Iris pigment epithelial cell (primary cell): Measurements from ENCODE around the gene CD200R1L.

Source experiments
- DNase-seq: peaks from one replicate; pipeline ENCODE4 v3.0.0-alpha.2; 2011; ENCODE audit warnings: low read depth

CD200R1L gene

DNA sequence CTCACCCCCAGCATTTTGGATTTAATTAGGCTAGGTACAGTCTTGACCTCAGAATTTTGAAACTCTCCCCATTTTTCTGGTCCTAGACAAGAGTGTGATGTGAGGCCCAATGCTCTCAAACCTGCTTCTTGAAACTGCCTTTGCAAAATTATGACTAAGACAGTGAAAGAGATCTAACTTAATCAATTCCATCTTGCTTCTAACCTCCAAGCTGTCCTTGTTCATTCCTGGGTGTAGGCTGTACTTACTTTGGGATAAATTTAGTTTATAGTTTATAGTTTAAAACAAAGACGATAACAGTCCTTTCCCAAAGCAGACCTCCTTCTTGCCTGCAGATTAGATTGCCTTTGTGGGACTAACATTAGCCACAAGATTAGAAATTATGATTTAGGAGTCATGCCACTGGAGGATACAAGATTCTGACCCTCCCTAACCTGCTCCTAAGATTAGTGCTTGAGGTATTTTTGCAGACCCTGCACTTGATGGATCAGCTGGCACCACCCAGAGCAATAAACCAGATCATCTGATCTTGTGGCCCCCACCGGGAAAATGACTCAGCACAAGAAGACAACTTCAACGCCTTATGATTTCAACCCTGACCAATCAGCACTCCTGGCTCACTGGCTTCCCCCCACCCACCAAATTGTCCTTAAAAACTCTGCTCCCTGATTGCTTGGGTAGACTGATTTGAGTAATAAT, 59.6 kb downstream of the CD200R1L start:
- no peak for DNase-seq

DNA sequence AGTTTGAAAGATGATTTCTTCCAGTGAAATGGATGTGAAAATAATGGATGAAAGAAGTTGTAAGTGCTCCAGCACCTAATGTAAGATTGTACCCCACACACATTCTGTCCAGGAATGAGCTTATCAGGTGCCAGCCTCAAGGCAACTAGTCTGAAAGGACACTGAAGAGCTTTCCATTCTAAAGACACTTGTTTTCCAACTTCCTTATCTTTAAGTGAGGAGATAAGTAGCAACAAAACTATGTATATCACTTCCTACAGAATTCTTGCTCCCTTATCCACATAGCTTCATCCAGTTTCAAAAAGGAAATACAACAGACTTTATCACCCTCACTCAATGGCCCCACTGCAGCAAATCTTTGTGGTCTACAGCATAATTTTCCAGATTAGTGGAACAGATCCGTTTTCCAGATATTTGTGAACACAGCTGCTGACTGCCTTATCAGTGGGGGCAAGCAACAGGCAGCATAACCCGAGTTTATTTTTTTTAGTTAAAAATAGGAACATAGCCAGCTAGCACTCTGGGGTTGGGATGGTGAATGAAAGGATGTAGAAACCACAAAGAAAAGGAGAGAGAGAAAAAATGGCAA, 60.6 kb downstream of the CD200R1L start:
- peak; percentile 55 for DNase-seq

DNA sequence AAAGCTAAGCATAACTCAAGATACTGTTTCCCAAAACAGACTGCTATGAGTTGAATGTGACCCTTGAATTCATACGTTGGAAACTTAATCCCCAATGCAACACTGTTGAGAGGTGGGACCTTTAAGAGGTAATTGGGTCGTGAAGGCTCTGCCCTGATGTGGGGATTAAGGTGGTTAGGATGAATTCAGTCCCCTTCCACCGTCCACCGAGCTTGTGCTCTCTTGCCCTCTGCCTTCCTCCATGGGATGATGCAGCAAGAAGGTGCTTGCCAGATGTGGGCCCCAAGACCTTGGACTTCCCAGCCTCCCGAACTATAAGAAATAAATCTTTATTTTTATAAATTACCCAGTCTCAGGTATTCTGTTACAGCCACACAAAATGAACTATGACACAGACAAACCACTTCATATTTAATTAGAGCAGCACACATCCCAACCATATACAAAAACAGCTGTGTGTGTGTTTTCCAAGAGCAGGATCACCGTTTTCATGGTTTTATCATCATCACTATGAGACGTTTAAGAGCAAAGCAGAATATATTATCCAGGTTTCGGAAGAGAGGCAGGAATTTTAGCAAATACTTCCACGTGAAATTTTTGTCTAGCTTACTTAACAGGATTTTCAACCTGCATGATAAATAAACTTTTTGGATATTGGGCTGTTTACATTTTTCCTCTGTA, 61.2 kb downstream of the CD200R1L start:
- DNase-seq, result no peak

DNA sequence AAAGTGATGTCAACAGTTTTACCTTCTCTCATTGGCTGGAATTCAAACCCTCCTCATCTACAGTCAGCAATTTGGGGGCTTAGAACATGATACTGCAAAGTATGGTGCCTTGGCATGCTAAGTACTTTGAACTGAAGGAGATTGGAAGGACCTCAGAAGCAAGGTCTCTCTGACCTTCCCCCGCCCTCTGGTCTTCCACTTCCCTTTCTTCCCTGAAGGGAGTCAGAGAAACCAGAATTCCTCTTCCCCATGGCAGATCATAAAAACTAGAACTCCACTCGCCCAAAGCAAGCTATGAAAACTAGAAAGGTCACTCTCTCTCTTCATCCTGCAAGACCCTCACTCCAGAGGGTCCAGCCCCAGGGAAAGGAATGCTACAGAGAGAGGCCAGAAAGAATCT, 64.2 kb downstream of the CD200R1L start:
- DNase-seq, result no peak

DNA sequence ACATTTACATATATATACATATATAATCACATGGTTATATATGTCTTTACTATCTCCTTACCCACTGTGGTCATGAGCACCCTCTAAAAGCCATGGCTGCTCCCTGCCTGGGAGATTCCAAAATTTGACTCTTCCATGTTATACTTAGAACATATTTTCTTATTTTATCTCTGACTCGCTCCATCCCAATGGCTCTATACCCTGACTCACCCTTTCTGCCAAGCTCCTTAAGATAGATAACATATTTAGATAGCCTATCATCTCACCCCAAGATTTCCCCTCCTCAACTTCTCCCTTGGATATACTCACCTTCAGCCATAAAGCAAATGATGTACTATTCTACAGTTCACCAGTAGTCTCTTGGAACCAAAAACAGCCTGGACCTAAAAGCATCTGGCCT, 65.1 kb downstream of the CD200R1L start:
- no peak for DNase-seq

DNA sequence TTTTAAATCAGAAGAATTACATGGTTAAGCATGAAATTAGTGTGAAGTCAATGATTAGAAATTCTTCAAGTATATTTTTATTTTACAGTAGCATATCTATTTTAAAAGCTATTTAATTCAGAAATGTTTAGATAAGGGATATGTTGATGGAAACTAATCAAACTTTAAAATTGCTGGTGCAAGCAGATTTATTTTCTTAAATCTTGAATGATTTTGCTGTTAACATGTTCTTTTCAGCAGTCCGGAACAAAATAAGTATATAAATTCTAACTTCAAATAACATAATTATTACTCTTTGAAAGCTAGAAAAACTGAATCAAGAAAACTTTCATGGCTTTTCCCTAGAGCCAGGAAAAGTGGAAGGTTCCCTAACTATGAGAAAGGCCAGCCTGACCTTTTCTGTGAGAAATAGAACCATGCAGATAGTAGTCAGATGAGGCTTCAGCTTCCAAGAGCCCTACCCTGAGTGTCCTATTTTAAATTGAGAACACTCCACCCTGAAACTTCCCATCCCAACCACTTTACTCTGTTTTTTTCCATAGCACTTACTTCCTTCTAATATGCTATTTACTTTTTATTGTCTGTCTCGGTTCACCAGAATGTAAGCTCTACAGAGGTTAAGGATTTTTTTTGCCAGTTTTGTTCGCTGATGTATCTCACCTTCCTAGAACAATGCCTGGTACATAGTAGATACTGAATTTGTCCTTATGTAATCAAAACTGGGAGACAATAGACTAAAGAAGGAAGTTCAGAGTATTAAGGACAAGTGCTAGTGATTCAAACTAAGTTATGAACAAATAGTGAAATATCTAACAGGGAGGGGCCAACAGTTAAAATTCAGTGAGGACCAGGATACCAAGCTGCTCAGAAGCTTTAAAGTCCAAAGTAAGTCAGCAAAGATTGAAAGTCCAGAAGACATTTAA, 66.8 kb downstream of the CD200R1L start:
- no peak for DNase-seq

DNA sequence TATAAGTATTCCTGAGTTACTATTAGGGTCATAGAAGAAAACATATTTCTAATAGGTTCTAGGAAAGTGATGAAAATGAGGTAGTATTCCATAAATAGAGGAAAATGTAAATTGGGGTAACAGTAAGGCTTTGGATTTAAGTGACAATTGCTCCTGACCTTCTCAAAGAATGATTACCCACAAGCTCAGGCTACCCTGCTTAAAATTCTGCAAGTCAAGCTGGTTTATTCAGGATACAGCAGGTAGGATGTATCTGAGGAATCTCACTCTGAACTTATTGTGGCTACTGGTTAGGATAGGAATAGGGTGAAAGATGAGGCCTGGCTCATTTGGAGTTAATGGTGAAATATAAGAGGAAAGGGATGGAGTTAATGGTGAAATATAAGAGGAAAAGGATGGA, 67.7 kb downstream of the CD200R1L start:
- no peak for DNase-seq

DNA sequence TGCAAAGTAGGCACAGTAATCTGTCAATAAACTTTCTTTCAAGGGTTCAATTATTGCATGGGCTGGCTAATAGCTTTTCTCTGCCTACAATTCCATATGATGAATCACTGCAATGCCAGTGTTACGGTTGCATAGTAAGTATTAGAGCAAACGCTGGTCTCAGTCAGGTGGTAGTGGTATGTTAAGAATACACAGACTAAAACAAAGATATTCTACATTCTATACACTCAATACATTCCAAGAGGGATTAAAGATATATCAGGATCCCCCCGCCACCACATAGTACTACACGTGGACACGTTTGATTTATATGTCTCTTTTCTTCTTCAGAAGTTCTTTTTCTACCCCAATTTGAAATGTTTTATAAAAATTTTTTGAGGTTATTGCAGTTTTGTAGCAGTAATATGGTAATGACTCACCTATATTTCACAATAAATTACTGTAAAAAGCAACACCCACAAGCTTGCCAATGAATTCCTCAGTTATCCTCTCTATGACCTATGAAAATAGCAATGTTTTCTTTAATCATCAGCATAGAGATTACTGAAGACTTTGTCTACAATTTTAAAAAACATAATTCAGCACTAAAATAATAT, 68.2 kb downstream of the CD200R1L start:
- DNase-seq, result peak; percentile 89

DNA sequence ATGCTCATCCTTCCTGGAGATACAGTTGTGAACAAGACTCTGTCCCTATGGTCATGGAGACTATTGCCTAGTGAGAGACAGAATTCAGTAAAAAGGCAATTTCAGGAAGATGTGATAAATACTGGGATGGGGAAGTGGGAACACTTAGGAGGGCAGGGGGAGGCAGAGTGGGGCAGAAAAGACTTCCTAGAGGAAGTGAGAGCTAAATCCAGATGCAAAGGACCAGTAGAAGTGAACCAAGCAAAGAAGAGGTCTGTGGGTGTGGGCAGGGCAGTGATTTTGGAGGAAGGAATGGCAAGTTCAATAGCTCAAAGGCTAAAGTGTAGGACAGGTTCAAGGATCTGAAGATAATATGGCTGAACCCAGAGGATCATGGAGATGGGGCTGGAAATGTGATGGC, 68.9 kb downstream of the CD200R1L start:
- no peak for DNase-seq

DNA sequence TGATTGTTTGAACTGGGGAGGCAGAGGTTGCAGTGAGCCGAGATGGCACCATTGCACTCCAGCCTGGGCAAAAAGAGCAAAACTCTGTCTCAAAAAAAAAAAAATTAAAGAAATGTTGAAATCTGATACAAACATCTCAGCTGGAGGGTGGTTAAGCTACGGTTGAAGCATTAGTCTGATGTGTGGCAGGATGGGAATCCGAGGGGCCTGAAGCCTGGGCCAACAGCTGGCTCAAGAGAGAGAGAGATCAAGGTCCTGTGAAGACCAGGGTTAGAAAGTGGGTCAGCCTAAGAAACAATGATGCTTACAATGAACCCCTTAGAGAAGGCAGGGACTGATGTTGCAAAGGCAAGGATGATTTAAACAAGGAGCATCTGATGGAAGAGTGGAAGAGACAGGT, 69.8 kb downstream of the CD200R1L start:
- DNase-seq, result peak; percentile 61

DNA sequence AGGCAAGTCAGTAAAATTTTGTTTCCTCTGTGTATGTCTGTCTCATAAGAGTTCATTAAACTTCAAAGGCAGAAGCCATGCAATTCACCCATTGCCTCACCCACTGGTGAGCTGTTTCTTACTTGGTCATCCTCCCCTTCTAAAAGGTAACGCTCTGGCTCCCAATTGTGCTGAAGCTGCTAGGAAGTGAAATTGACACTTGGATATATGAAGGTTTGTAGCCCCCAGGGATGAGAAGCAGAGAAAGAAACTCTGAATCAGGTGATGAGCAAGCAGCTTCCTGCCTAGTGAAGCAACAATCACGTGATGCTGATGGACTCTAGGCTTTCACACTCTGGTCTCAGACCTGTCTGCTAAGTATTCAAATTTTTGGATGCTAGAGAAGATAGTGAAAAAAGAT, 70.7 kb downstream of the CD200R1L start:
- DNase-seq, result peak; percentile 65

DNA sequence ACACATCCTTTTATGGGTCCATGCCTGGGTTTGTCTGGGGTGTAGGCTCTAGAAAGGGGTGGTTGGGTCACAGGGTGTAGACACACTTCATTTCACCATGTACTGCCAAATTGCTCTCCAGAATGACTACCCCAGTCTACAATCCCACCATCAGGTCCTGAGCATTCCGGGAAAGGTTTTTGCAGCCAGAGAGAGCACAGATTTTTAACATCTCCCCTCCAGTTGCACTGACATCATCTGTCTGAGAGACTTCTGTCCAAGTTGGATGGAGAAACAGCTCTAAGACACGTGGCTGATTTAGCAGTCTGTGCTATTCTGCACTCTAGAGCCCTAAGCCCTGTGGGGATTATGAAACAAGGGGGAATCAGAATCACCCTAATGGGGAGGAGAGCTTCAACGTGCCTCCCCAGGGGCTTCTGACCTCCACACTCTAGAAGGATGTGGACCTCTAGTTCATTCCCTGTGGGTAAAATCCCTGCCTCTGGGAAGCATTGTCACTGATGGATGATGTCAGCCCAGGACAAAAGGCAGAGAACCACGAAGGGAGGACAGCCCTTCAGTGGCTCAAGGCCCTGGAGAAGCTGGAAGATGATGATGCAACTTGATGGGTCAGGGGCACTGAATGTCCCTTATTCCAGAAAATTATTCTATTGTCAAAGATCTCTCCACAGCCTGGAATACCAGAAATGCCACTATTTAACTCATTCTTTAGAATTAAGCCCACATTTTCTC, 71.5 kb downstream of the CD200R1L start:
- peak; percentile 84 for DNase-seq

DNA sequence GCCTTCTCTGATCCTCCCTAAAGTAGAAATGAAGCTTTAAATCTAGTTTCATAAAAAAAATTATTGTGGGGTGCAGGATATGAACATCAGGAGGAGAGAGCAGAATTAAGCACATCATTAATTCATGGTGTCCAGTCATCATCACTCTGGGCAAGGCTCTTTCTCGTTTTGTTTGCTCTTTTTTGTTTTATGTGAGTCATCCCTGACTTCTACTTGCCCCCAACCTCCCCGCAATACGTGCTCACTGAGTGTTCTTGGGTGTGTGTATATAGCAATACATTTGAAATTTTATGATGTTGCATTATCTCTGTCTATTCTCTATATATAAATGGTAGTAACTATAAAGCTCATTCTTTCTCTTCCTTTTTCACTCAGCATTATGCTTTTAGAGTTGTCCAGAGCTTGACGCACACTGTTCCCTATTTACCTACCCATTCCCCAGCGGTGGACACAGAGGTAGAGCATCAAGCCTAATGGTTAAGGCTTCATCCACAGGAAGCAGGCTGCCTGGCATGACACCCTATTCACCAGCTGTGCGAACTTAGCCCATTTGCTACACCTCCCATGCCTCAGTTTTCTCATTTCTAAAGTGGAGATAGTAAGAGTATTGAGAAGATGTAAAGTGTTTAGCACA, 72.3 kb downstream of the CD200R1L start:
- DNase-seq, result peak; percentile 90

DNA sequence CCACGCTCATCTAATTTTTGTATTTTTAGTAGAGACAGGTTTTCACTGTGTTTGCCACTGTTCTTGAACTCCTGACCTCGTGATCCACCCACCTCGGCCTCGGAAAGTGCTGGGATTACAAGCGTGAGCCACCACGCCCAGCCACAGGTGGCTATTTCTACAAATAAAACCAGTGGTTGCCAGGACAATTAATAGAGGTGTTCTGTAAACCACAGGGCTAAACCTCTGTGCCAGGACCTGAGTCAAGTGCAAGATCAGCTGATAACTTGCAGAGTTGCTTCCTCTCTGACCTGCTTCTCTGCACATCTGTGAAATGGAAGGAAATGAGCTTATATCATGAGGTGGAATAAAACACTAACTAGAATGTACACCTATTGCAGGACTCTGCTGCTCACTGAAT, 72.8 kb downstream of the CD200R1L start:
- DNase-seq, result no peak

DNA sequence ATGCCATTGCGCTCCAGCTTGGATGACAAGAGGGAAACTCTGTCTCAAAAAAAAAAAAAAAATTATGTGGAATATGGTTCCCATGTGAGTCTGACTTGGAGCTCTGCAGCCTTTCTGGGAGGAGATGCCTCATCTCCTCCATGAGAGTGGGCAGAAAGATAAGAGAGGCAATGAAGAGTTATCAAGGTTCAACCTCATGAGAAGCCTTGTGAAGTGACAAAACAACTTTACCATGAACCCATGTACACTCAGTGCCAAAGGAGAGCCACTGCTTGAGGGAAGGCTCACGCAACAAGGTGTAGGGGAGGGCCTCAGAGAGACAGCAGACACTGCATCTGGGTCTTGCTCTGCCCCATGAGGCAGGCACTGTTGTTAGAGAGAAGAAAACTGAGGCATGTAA, 75.7 kb downstream of the CD200R1L start:
- no peak for DNase-seq

DNA sequence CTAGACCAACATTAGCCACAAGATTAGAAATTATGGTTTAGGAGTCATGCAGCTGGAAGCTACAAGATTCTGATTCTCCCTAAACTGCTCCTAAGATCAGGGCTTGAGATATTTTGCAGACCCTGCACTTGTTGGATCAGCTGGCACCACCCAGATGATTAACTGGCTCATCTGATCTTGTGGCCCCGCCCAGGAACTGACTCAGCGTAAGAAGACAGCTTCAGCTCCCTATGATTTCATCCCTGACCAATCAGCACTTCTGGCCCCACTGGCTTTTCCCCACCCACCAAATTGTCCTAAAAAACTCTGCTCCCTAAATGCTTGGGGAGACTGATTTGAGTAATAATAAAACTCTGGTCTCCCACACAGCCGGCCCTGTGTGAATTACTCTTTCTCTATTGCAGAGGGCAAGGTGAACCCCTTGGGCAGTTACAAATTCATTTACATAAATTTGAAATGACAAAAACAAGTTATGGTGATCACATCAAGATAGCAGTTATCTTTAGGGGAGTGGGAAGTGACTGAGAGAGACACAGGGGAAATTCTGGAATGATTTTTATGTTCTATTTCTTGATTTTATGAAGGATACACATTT, 76.5 kb downstream of the CD200R1L start:
- peak; percentile 83 for DNase-seq

DNA sequence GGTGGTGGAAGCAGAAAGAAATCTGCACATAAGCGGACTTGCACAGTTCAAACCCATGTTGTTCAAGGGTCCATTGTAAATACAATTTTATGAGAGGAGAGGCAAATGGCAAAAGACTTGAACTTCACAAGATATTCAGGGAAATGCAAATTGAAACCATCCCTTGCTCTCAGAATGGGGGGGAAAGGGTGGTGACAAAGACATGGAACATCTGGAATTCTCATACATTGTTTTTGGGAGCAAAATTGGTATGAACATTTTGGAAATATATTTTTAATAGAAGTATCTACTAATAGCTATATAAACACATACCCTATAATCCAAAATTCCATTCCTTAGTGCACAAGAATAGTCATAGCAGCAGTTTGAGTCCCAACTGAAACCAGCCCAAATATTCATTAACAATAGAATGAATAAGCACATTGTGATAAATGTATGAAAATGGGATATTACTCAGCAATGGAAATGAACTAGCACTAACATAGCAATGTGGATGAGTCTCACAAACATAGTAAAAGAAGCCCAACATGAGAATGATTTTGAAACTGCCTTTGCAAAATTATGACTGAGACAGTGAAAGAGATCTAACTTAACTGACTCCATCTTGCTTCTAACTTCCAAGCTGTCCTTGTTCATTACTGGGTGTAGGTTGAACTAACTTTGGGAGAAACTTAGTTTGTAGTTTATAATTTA, 77.2 kb downstream of the CD200R1L start:
- no peak for DNase-seq

DNA sequence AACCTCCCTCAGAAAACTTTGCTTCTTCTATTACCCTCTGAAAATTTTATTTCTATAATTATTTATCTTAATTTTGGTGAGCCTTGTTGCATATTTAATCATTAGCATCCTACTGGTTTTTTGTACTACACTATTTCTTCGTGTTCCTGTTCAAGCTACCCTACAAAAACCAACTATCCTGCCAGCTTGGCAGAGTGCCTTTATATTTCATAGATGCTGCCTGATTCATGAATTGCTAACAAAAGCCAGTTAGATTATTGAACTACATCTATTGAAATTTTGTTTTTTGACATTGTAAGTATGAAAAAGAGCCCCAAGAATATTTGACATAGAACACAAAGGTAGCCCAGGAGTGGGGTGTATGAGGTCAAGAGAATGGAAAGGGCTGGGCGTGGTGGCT, 78.9 kb downstream of the CD200R1L start:
- DNase-seq, result no peak

DNA sequence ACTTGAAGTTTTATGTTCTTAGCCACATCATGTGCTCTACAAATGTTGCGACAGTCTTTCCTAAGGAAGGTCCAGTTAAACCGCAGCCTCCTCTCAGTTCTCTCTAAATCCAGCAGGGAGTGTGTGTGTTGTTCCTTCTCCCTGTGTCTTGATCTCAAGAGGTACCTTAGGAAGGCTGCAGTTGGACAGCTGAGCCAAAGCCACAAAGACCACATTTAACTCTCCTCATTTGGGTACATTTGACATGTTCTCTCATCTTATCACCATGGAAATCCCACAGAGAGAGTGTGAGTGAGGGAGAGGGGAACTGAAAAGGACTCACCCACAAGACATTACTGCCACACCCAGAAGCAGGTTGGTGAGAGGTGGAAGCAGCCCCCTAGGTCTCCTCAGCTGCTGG, 79.5 kb downstream of the CD200R1L start:
- DNase-seq, result no peak
